NB4 (cell line): ENCODE measurements around the gene FHIT.

ENCODE experiments used
- CTCF ChIP-seq: IDR thresholded peaks from one replicate; pipeline ENCODE4 v1.5.1; 2012; ENCODE audit warnings: low read depth, low read length
- MAX ChIP-seq: IDR thresholded peaks from 2 replicates; pipeline ENCODE4 v1.6.1; 2011; ENCODE audit warnings: low read depth, low read length
- POLR2A ChIP-seq: IDR thresholded peaks from 2 replicates; pipeline ENCODE4 v1.6.1; 2011; ENCODE audit warnings: mild to moderate bottlenecking; ENCODE audit not compliant: insufficient read length; ENCODE audit errors: extremely low read depth

GRCh38 chr3:60217156-60217911 is 1033.9 kb downstream of the FHIT start:
- TF ChIP-seq CTCF, result no peak
- no peak for TF ChIP-seq POLR2A
- TF ChIP-seq MAX, result no peak
